GM23248 (cell line): Measurements from ENCODE around the gene ST6GALNAC4.

Source experiments
- EZH2 ChIP-seq: fragments of 200-600 bp; sonication (generic); IDR thresholded peaks from 2 replicates; pipeline ENCODE4 v1.6.1; 2018; ENCODE audit warnings: antibody characterized with exemption, mild to moderate bottlenecking; ENCODE audit not compliant: insufficient read depth, poor library complexity, severe bottlenecking
- EZH2phosphoT487 ChIP-seq: fragments of 200-600 bp; sonication (generic); IDR thresholded peaks from 2 replicates; pipeline ENCODE4 v1.6.1; 2018; ENCODE audit warnings: antibody characterized with exemption, moderate library complexity, mild to moderate bottlenecking, low read depth; ENCODE audit not compliant: insufficient read depth

GRCh38 chr9:127926906-127927200 lies 10.0 kb upstream of the ST6GALNAC4 start:
- TF ChIP-seq EZH2phosphoT487 (no peak), EZH2 (no peak)
